Immature natural killer cell (primary cell): ENCODE results near the gene AATF. TPM values are rescaled to one million over a fixed set of nuclear protein-coding genes. Genes with fewer than 3 reads are reported as not detected.
A peak's percentile ranks its signal among the peaks of the same experiment; 100 is the strongest.

Experiments used
- DNase-seq, 3 donors: peaks; one replicate each; pipeline ENCODE4 v3.0.0; 2022; ENCODE audit warnings: mixed read lengths in 1 of 3
- H3K27ac Mint-ChIP-seq, 6 donors: one replicate each; pipeline ENCODE4 v1.8.0; 2020; ENCODE audit warnings: mixed read lengths in 6 of 6, mild to moderate bottlenecking in 5 of 6, inconsistent platforms in 4 of 6, moderate library complexity in 3 of 6
- H3K27me3 Mint-ChIP-seq, 3 donors: one replicate each; pipeline ENCODE4 v1.8.0; 2020 to 2021; ENCODE audit warnings: low read depth in 3 of 3, mild to moderate bottlenecking in 3 of 3, mixed read lengths in 3 of 3, moderate library complexity in 3 of 3, inconsistent platforms in 1 of 3
- H3K36me3 Mint-ChIP-seq, 3 donors: one replicate each; pipeline ENCODE4 v1.8.0; 2020; ENCODE audit warnings: mixed read lengths in 3 of 3, inconsistent platforms in 2 of 3, mild to moderate bottlenecking in 2 of 3
- H3K4me1 Mint-ChIP-seq, 2 donors: one replicate each; pipeline ENCODE4 v1.8.0; 2020; ENCODE audit warnings: inconsistent platforms in 2 of 2, mild to moderate bottlenecking in 2 of 2, mixed read lengths in 2 of 2, moderate library complexity in 1 of 2
- H3K4me3 Mint-ChIP-seq, 5 donors: one replicate each; pipeline ENCODE4 v1.8.0; 2020; ENCODE audit warnings: mild to moderate bottlenecking in 5 of 5, mixed read lengths in 5 of 5, inconsistent platforms in 3 of 5, moderate library complexity in 3 of 5
- H3K9me3 Mint-ChIP-seq, 6 donors: one replicate each; pipeline ENCODE4 v1.8.0; 2020; ENCODE audit warnings: mild to moderate bottlenecking in 6 of 6, mixed read lengths in 6 of 6, inconsistent platforms in 4 of 6, moderate library complexity in 3 of 6
- polyA plus RNA-seq, 3 donors: library from polyadenylated mRNA; unstranded; fragments of 300-500 nt; fragmentation: Illumina TruSeq; gene quantifications; one replicate each; pipeline ENCODE4 v1.2.3, GENCODE V29; 2021

AATF gene
- polyA plus RNA-seq, 3 donors from 2014 or later, result 54.2 to 109 (median 61.0) TPM

- H3K9me3 Mint-ChIP-seq, result peaks cover 0 to 7% (median 5%) of the 10 kb centered on the region in 6 donors
- peaks cover 6 to 8% (median 7%) of the 10 kb centered on the region in 3 donors for H3K36me3 Mint-ChIP-seq
- H3K4me1 Mint-ChIP-seq, result peaks cover 49 to 50% of the 10 kb centered on the region in 2 donors
- DNase-seq, result peak; percentile 32 to 54 (median 40)
- H3K27ac Mint-ChIP-seq, result peak overlapping the region; percentile 69 to 92 (median 76)
- peak overlapping the region in 4 of 5 donors; percentile 0 to 49 (median 22) for H3K4me3 Mint-ChIP-seq
- peaks cover 0 to 3% (median 3%) of the 10 kb centered on the region in 3 donors for H3K27me3 Mint-ChIP-seq
These were observed 132.5 kb downstream of the AATF start for GRCh38 chr17:37081287-37081686.

GRCh38 chr17:37082311-37082860 lies 133.6 kb downstream of the AATF start:
- Mint-ChIP-seq H3K4me1 (peaks cover 60 to 61% of the 10 kb centered on the region in 2 donors), H3K27ac (peak overlapping the region in 4 of 6 donors; percentile 61 to 83 (median 72)), H3K36me3 (peaks cover 6 to 12% (median 8%) of the 10 kb centered on the region in 3 donors), H3K27me3 (peaks cover 0 to 3% (median 3%) of the 10 kb centered on the region in 3 donors), H3K9me3 (peaks cover 0 to 7% (median 5%) of the 10 kb centered on the region in 6 donors), H3K4me3 (no peak overlapping the region)
- no peak for DNase-seq

GRCh38 chr17:37082985-37083384 lies 134.2 kb downstream of the AATF start:
- peaks cover 66 to 67% of the 10 kb centered on the region in 2 donors for H3K4me1 Mint-ChIP-seq
- peaks cover 6 to 12% (median 8%) of the 10 kb centered on the region in 3 donors for H3K36me3 Mint-ChIP-seq
- H3K4me3 Mint-ChIP-seq, result no peak overlapping the region
- peaks cover 0 to 7% (median 5%) of the 10 kb centered on the region in 6 donors for H3K9me3 Mint-ChIP-seq
- peak overlapping the region in 1 of 6 donors; percentile 83 for H3K27ac Mint-ChIP-seq
- DNase-seq, result no peak
- H3K27me3 Mint-ChIP-seq, result peaks cover 0 to 3% (median 3%) of the 10 kb centered on the region in 3 donors

GRCh38 chr17:37083456-37083855 lies 134.7 kb downstream of the AATF start:
- H3K4me1 Mint-ChIP-seq, result peaks cover 71% of the 10 kb centered on the region in 2 donors
- no peak for DNase-seq
- peaks cover 0 to 7% (median 5%) of the 10 kb centered on the region in 6 donors for H3K9me3 Mint-ChIP-seq
- peaks cover 0 to 3% (median 3%) of the 10 kb centered on the region in 3 donors for H3K27me3 Mint-ChIP-seq
- H3K27ac Mint-ChIP-seq, result peak overlapping the region in 3 of 6 donors; percentile 30 to 83 (median 65)
- H3K36me3 Mint-ChIP-seq, result peaks cover 6 to 12% (median 8%) of the 10 kb centered on the region in 3 donors
- peak overlapping the region in 1 of 5 donors; percentile 18 for H3K4me3 Mint-ChIP-seq

- H3K36me3 Mint-ChIP-seq, result peaks cover 4 to 9% (median 8%) of the 10 kb centered on the region in 3 donors
- H3K9me3 Mint-ChIP-seq, result peaks cover 0 to 4% (median 4%) of the 10 kb centered on the region in 6 donors
- peaks cover 80 to 81% of the 10 kb centered on the region in 2 donors for H3K4me1 Mint-ChIP-seq
- H3K27ac Mint-ChIP-seq, result peak overlapping the region; percentile 39 to 98 (median 94)
- no peak for DNase-seq
- H3K4me3 Mint-ChIP-seq, result peak overlapping the region in 2 of 5 donors; percentile 6 to 29
- H3K27me3 Mint-ChIP-seq, result peaks cover 0 to 6% (median 3%) of the 10 kb centered on the region in 3 donors
These were observed 135.6 kb downstream of the AATF start for GRCh38 chr17:37084372-37084771.

GRCh38 chr17:37086334-37086733 lies 137.6 kb downstream of the AATF start:
- peak overlapping the region; percentile 80 to 98 (median 94) for H3K27ac Mint-ChIP-seq
- H3K4me1 Mint-ChIP-seq, result peaks cover 89 to 94% of the 10 kb centered on the region in 2 donors

GRCh38 chr17:37086948-37087347 lies 138.2 kb downstream of the AATF start:
- Mint-ChIP-seq H3K4me3 (peak overlapping the region in 1 of 5 donors; percentile 19), H3K4me1 (peaks cover 88 to 90% of the 10 kb centered on the region in 2 donors), H3K27ac (peak overlapping the region; percentile 9 to 98 (median 93))

More at GRCh38 chr17:37086334-37086733, 137.6 kb downstream of the AATF start:
- no peak for DNase-seq
- Mint-ChIP-seq H3K27me3 (peaks cover 3 to 8% (median 5%) of the 10 kb centered on the region in 3 donors), H3K9me3 (no peaks in the 10 kb centered on the region), H3K36me3 (peaks cover 0 to 5% (median 0%) of the 10 kb centered on the region in 3 donors), H3K4me3 (peak overlapping the region in 2 of 5 donors; percentile 70 to 74)

GRCh38 chr17:37087683-37088082 lies 138.9 kb downstream of the AATF start:
- DNase-seq, result no peak
- peak overlapping the region; percentile 93 to 100 (median 98) for H3K27ac Mint-ChIP-seq
- H3K27me3 Mint-ChIP-seq, result peaks cover 3 to 7% (median 5%) of the 10 kb centered on the region in 3 donors
- peaks cover 0 to 5% (median 0%) of the 10 kb centered on the region in 3 donors for H3K36me3 Mint-ChIP-seq
- H3K4me3 Mint-ChIP-seq, result peak overlapping the region in 2 of 5 donors; percentile 12 to 39
- H3K4me1 Mint-ChIP-seq, result peaks cover 83 to 90% of the 10 kb centered on the region in 2 donors
- H3K9me3 Mint-ChIP-seq, result no peaks in the 10 kb centered on the region

More at GRCh38 chr17:37086948-37087347, 138.2 kb downstream of the AATF start:
- Mint-ChIP-seq H3K9me3 (no peaks in the 10 kb centered on the region), H3K36me3 (peaks cover 0 to 5% (median 0%) of the 10 kb centered on the region in 3 donors), H3K27me3 (peaks cover 3 to 7% (median 5%) of the 10 kb centered on the region in 3 donors)
- no peak for DNase-seq

- DNase-seq, result peak; percentile 38 to 51 (median 47)
- Mint-ChIP-seq H3K27ac (peak overlapping the region; percentile 93 to 100 (median 98)), H3K27me3 (peaks cover under 1 to 7% (median 5%) of the 10 kb centered on the region in 3 donors), H3K36me3 (peaks cover 0 to 8% (median 0%) of the 10 kb centered on the region in 3 donors), H3K9me3 (no peaks in the 10 kb centered on the region), H3K4me1 (peaks cover 78 to 82% of the 10 kb centered on the region in 2 donors), H3K4me3 (peak overlapping the region; percentile 66 to 88 (median 77))
These were observed 139.7 kb downstream of the AATF start for GRCh38 chr17:37088459-37088858.

- H3K4me1 Mint-ChIP-seq, result peaks cover 76 to 82% of the 10 kb centered on the region in 2 donors
- H3K36me3 Mint-ChIP-seq, result peaks cover 0 to 9% (median 0%) of the 10 kb centered on the region in 3 donors
- DNase-seq, result no peak
- peak overlapping the region; percentile 98 to 100 (median 98) for H3K27ac Mint-ChIP-seq
- peaks cover 0 to 7% (median 5%) of the 10 kb centered on the region in 3 donors for H3K27me3 Mint-ChIP-seq
- no peaks in the 10 kb centered on the region for H3K9me3 Mint-ChIP-seq
- H3K4me3 Mint-ChIP-seq, result peak overlapping the region; percentile 66 to 88 (median 77)
These were observed 140.2 kb downstream of the AATF start for GRCh38 chr17:37088913-37089312.

GRCh38 chr17:37089956-37090355 lies 141.2 kb downstream of the AATF start:
- Mint-ChIP-seq H3K36me3 (peaks cover 0 to 15% (median 1%) of the 10 kb centered on the region in 3 donors), H3K4me1 (peaks cover 73 to 82% of the 10 kb centered on the region in 2 donors), H3K9me3 (no peaks in the 10 kb centered on the region), H3K27ac (peak overlapping the region; percentile 98 to 100 (median 98)), H3K4me3 (peak overlapping the region; percentile 66 to 88 (median 77)), H3K27me3 (peaks cover 0 to 7% (median 5%) of the 10 kb centered on the region in 3 donors)
- peak; percentile 83 to 92 (median 90) for DNase-seq

- Mint-ChIP-seq H3K4me3 (peak overlapping the region; percentile 17 to 88 (median 68)), H3K36me3 (peaks cover under 1 to 17% (median 8%) of the 10 kb centered on the region in 3 donors), H3K9me3 (no peaks in the 10 kb centered on the region), H3K27ac (peak overlapping the region; percentile 98 to 100 (median 98)), H3K4me1 (peaks cover 63 to 75% of the 10 kb centered on the region in 2 donors), H3K27me3 (peaks cover 0 to 7% (median 5%) of the 10 kb centered on the region in 3 donors)
- no peak for DNase-seq
These were observed 142.2 kb downstream of the AATF start for GRCh38 chr17:37090941-37091340.

- peaks cover 52 to 65% of the 10 kb centered on the region in 2 donors for H3K4me1 Mint-ChIP-seq
- peak overlapping the region; percentile 60 to 99 (median 78) for H3K27ac Mint-ChIP-seq
- H3K9me3 Mint-ChIP-seq, result no peaks in the 10 kb centered on the region
- peaks cover 3 to 7% (median 5%) of the 10 kb centered on the region in 3 donors for H3K27me3 Mint-ChIP-seq
- peaks cover 8 to 24% (median 14%) of the 10 kb centered on the region in 3 donors for H3K36me3 Mint-ChIP-seq
- DNase-seq, result no peak
- H3K4me3 Mint-ChIP-seq, result no peak overlapping the region
These were observed 143.3 kb downstream of the AATF start for GRCh38 chr17:37092071-37092470.
